B cell (primary cell): ENCODE results near the gene KIAA0319L.

Experiments used
- EZH2 ChIP-seq: IDR thresholded peaks from 2 replicates; pipeline ENCODE4 v1.6.1; 2012; ENCODE audit warnings: borderline replicate concordance, low read depth, mild to moderate bottlenecking, moderate library complexity, low read length; ENCODE audit not compliant: insufficient read depth, poor library complexity, severe bottlenecking
- TF ChIP-seq, protein P1 (sequence below): fragments of 200-600 bp; IDR thresholded peaks from one replicate; pipeline ENCODE4 v1.8.0; 2022; ENCODE audit warnings: antibody characterized with exemption, mild to moderate bottlenecking

DNA sequence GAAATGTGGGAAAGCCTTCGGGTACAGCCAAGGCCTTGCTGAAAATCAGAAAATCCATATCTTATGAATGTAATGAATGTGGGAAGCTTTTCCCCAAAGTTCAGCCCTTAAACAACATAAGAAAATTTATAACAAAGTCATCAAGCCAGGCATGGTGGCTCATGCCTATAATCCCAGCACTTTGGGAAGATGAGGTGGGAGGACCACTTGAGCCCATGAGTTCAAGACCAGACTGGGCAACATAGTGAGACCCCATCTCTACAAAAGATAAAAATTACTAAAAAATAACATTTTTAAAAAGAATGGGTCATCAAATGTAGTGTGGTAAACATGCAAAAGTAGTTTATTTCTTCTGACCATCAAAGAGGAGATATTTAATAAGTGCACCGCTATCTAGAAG, 45.9 kb downstream of the KIAA0319L start:
- TF ChIP-seq EZH2 = no peak
- TF ChIP-seq, protein P1, sequence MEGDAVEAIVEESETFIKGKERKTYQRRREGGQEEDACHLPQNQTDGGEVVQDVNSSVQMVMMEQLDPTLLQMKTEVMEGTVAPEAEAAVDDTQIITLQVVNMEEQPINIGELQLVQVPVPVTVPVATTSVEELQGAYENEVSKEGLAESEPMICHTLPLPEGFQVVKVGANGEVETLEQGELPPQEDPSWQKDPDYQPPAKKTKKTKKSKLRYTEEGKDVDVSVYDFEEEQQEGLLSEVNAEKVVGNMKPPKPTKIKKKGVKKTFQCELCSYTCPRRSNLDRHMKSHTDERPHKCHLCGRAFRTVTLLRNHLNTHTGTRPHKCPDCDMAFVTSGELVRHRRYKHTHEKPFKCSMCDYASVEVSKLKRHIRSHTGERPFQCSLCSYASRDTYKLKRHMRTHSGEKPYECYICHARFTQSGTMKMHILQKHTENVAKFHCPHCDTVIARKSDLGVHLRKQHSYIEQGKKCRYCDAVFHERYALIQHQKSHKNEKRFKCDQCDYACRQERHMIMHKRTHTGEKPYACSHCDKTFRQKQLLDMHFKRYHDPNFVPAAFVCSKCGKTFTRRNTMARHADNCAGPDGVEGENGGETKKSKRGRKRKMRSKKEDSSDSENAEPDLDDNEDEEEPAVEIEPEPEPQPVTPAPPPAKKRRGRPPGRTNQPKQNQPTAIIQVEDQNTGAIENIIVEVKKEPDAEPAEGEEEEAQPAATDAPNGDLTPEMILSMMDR = no peak
